HG03196 (cell line): Measurements from ENCODE around the gene CCDC89.
"Not testable (repeated sequence)": the region's sequence is repeated elsewhere in the genome, so short reads cannot be mapped to it uniquely, and the experiment has no call there.

Source experiments
- ATAC-seq: cut with Tn5 transposase; IDR thresholded peaks from one replicate; pipeline ENCODE4 v1.9.1; 2021; ENCODE audit not compliant: unreplicated experiment

The CCDC89 gene

DNA sequence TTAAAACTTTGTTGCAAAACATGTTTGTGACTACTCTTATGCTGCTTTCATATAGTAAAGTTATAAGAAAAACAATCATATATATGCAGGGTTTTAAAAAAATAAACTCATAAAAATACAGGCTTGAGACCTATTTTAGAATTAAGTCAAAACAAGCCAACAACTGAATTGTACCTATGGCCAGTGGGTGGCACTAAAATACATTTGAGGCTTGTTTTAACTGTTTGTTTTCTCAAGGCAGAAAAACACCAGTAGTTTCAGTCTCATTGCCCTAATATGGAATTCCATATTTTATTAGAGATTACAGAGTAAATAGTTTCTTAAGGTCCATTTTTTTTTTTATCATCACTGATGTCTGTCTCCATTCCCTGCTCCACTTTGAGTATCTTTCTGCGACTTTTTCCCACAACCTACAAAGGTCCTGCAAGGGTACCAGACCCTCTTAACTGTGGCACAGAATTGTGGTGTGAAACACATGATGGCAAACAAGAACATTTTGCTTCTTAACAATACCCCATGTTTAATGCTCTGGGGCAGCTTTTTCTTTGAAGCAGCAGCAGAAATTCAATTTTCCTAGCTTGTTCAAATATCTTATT lies 8.5 kb upstream of the CCDC89 start:
- no peak for ATAC-seq

DNA sequence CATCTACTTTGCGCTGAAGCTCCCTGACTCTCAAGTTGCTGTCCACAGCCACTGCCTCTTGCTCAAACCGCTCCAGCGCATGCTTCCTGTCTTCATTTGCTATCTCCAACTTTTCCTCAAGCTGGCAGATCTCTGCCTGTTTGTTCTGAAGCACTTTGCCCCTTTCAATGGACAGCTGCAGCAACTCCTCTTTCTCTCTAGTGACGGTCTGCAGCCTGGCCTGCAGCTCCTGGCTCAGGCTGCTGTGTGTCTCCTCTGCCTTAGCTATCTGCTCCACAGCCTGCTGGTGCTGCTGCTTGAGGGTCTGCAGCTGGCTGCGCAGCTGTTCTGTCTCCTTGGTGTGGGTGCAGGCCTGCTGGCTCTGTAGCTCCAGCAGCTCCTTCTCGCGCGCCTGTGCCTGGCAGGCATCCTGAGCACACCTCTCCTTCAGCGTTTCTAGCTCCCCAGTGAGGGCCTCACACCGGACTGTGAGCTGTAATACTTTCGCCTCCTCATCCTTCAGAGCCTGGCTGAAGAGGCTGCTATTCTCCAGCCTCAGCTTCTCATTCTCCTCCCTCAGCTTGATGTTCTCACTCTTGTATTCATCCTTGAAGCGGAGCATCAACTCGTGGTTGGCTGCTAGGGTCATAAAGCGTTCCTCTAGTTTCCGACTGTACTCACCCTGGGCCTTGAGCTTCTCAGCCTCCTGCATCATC lies 723 bp downstream of the CCDC89 start:
- no peak for ATAC-seq

DNA sequence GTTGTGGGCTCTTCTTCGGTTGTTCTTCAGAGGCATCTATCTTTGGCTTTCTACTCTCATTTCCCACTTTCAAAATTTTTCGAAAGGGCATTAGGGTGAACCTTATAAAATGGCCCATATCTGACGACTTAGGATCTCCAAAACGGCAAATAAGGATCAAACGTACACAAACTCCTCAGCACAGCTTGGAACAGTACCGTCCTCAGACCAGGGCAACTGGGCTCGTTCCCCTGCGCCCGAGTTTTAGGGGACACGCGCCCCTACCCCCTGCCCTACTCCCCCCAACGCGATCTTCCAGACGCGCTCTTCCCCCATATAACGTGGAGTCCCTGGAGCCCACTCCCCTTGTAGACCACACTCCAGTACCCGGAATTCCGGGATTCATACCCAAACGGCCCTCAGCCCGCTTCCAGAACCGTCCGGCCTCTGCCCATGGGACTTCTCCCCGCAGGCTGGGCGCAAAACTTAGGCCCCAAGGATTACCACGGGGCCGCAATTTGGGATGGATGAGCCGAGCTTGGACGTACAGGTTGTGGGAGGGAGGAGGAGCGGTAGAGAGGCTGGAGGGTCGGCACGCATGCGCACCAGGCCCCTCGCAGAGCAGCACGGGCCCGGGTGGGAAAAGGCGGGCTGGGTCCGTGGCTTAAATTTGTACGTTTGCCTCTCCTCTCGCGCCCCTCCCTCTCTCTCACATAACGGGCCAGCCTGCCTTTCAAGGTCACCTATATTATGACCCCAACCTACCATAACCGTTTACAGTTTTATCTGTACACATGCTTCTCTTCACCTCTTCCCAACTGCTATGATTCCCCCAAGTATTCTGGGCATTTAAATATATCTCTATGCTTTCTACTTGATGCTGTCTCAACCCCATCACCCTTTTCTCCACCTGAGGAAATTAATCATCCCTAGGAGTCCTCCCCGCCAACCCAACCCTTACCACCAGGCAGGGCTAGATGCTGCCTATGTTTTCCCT lies 3.4 kb downstream of the CCDC89 start:
- ATAC-seq: peak; percentile 84

DNA sequence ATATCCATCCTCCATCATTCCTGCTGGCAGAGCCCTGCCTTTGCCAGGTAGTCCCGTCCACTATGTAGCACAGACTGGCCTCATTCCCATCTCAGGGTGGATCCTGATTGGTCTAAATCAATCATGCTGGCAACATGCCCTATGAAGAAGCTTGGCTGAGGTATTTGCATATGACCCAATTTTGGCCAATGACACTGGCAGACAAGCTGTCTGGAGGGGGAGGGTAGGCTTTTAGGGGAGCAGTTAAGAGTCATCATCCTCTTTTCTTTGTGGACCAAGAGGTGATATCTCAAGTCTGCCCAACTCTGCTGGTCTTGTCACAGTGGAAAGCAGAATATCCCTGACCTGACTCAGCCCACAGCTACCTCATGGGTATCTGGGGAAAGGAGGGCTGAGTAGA lies 5.1 kb downstream of the CCDC89 start:
- no peak for ATAC-seq

DNA sequence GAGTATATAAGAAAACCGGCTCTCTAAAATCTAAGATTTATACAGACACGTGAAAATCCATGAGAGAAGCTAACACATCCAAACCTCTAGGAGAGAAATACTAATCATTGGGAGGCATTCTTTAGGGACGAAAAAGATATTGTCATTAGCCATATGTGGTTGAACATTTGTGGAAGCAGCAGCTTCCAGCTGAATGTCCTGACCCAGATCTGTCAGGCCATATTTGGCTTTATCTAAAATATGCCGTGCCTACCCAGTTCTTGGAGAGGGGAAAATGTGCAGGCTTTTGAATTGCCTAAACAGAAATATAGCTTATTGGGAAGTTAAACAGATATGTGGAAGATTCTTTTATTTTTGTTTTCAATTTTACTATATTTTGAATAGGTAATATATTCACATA lies 6.4 kb downstream of the CCDC89 start:
- ATAC-seq: no peak

DNA sequence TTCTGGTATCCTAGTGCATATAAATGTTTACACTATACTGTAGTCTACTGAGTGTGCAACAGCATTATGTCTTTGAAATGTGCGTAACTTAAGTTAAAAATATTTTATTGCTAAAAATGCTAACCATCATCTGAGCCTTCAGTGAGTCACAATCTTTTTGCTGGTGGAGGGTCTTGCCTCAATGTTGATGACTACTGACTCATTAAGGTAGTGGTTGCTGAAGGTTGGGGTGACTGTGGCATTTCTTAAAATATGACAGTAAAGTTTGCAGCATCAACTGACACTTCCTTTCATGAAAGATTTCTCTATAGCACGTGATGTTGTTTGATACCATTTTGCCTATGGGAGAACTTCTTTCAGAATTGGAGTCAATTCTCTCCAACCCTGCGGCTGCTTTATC lies 12.6 kb downstream of the CCDC89 start:
- no peak for ATAC-seq

DNA sequence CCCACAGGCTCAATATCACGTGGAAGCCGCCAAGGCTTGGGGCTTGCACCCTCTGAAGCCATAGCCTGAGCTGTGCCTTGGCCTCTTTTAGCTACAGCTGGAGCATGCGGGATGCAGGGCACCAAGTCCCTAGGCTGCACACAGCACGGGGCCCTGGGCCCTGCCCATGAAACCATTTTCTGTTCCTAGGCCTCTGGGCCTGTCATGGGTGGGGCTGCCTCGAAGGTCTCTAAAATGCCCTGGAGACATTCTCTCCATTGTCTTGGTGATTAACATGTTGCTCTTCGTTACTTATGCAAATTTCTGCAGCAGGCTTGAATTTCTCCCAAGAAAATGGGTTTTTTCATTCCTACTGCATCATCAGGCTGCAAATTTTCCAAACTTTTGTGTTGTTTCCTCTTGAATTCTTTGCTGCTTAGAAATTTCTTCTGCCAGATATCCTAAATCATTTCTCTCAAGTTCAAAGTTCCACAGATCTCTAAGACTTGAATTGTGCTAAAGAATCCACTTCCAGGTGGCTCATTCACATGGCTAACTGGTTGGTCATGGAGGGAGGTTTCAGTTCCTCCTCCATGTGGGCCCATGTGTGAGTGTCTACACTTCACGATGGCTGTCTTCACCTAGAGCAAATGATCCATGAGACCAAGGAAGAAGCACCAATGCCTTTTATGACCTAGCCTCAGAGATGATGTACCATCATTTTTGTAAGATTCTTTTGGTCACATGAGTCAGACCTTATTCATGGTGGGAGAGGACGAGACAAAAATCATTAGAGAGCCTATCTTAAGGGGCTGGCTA lies 13.7 kb downstream of the CCDC89 start:
- ATAC-seq: no peak

DNA sequence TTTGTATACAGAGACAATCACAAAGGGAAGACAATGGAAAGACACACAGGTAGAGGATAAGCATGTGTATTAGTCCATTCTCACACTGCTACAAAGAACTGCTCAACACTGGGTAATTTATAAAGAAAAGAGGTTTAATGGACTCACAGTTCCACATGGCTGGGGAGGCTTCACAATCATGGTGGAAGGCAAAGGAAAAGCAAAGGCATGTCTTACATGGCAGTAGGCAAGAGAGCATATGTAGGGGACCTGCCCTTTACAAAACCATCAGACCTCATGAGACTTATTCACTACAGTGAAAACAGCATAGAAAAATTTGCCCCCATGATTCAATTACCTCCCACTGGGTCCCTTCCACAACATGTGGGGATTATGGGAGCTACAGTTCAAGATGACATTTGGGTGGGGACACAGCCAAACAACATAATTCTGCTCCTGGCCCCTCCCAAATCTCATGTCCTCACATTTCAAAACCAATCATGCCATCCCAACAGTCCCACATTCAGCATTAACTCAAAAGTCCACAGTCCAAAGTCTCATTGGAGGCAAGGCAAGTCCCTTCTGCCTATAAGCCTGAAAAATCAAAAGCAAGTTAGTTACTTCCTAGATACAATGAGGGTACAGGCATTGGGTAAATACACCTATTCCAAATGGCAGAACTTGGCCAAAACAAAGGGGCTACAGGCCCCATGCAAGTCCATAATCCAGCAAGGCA lies 14.9 kb downstream of the CCDC89 start:
- not testable (repeated sequence) for ATAC-seq

DNA sequence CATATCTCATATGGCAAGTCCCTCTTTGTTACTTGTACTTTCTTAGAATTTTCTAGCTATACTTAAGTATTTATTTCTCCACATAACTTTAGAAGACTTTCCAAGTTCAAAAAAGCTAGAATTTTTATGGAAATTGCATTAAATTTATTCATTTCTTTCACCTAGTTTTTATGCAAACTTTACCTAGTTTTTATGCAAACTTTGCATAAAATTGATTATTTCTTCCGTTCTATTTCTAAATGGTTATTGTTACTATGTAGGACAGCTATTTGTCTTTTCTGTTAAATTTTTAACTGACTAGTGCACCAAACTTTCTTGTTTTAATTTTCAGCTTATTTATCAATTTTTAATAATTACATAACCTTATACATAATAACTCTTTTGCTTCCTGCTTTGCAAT lies 17.8 kb downstream of the CCDC89 start:
- no peak for ATAC-seq

DNA sequence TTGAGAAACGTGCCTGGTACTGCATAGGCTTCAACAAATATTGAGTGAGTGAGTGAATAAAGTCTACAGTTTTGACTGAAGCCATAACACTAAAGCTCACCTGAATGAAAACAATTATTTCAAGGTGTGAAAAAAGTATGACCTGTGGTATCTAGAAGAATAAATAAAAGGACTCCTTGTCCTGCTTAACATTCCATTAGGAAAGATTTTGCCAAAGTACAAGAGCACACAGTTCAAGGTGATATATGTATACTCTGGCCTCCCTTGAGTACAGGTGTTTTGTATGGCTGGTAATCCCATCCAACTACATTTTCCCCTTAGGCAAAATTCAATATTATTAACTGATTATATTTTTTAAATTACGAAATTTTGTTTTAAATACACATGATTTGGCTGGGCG lies 19.3 kb downstream of the CCDC89 start:
- ATAC-seq: no peak

DNA sequence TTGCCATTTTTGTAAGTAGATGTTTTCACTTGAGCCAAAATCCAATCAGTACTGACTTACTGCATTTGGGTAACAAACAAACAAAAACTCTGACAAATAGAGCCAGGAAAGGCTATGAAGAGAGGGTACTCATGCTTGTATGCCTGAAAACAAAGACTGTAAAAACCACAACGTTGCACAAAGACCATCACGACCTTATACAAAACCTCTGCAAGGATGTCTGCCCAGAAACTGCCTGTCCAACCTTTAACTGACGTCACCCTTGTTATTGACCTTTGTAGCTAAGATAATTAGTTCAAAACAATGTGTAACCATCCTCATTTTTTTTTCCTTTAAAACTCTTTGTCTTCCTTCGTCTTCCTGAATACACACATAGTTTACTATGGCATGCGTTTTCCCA lies 20.3 kb downstream of the CCDC89 start:
- ATAC-seq: no peak

DNA sequence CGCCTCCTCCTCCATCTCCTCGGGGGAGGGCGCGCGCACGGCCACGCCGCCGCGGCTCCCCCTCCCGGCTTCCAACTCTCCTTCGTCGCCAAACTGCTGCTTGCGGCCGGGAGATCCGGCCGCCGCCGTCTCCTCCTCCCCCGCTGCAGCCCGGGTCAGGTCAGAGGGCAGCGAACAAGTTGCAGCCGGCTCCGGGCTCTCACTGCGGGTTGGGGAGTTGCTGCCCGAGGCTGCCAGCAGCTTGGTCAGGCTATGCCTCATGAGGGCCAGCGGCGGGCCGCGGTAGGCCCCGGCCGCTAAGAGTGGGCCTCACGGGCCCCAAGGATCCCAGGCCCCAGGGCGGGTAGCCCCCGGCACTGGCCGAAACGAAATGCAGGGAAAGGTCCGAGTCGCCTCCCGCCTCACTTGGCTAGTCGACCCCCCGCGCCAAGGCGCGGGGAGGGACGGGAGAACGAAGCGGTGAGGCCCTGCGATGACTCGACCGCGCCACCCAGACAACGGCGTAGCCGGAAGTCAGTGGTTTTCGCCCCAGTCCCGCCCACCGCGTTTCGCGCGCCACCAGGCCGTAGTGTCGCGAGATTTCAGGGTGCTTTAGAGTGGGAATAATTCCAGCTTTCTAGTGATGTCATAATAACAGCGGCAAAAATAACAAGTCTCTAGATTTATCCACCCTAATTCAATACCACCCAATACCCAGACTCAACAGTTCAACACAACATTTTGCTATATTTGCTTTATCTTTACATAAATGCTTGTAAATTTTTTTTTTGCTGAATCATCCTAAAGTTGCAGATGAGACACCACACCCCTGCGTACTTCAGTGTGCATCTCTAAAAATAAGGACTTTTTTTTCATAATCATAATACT lies 21.1 kb downstream of the CCDC89 start, which contains the start of gene CREBZF:
TSS of gene CREBZF (minus strand) at position 515 of the 867 bp plus-strand sequence. CDS start at position 261, 254 bp downstream.
- ATAC-seq: peak; percentile 89

DNA sequence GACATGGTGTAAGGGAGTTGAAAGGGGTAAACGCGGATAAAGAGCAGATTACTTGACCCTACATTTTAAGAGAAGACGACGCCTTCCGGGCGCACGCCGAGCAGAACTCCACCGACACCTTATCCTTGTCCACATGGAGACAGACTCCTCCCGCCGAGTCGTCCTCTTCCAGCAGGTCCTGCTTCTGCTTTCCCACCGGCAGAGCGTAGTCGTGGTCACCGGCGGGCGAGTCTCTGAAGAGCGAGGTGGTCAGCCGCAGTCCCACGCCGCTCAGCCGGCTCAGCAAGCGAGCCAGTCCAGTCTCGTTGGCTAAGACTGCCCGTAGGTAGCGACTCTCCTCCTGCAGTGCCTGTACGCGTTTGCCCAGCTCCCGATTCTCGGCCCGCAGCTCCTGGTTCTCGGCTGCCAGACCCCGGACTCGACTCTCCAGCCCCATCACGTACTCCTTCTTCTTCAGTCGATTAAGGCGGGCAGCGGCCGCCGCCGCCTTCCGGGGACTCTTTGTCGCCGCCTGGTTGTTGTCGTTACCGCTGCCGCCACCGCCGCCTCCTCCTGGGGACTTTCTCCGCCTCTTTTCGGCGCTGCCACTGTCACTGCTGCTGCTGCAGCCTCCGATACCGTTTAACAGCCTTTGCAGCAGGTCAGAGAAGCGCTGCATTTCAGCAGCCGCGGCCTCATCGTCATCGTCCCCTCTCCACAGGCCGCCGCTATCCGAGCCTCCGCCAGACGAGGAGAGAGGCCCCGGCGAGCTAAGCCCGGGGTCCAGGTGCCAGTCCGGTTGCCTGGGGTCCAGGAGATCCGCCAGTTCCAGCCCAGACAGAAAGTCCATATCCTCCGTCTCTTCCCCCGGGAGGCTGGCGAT lies 22.0 kb downstream of the CCDC89 start:
- peak; percentile 73 for ATAC-seq

DNA sequence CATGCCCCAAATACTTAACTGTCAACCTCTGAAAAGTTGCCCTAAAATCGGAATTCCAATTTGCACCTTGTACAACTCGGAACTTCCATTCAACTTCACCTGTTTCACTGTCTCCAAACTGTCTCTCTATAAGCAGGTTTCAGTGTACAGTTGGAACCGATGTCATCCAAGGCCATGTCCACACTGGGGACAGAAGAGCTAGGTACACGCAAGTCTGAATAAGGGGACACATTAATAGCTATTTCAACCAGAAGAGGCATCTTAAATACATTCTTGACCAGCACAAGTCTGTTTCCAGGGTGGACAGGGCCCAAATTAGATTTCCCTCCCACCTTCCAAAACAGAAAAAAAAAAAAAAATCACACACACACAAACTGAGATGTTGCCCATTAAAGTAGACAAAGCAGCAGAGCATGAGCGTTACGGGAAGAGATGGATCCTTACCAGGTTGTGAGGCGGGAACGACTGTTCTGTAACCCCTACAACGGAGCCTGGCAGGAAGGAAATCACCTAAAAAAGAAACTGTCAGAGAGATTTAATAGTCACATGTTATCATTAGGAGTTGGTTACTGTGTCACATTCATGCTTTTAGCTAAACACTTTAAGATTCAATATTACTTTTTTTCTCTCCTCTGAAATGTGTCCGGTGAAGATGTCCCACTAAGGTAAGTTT lies 22.8 kb downstream of the CCDC89 start:
- no peak for ATAC-seq

DNA sequence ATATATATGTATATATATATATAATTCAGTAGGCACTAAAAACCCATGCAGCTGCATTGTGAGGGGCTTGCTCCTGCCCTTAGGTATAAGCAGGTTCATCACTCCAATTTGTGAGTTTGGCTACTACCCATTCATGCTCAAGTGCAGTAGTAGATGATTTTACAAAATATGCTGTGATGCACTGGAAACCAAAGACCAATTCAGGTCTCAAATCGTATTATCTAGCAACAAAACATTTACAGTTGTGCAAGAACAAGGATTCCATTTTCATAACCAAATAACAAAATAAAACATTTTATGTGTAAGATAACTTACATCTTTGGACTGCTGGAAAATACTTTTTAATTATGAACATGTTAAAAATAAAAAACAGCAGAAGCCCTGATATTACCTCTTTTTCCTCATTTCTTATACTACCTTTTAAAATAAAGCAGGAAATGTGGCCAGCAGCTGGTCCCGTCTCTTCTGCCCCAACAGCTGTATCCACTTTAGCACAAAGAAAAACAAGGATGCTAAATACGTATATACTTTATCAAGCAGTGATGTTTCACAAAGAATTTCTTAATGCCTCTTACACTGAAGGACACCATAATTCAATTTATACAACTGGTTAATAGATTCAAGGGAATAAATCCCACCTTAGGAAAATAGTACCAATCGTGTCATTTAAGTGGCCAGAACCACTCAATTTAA lies 23.9 kb downstream of the CCDC89 start:
- no peak for ATAC-seq

DNA sequence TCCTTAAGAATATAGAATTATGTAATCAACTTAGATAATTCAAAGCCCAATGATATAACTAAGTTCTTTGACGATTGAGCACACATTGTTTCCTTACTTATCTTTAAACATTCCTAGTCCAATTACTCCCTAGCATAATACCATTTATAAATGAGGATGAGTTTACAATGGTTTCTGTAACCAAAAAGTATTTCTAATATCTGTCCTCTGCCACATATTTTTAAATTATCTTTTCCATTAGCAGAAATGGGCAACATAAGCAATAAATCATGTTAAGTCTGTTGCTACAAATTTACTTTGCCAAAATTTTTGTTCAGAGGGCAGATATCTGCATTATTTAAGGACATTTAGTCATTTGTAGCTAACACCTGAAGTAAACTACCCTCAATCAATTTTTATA lies 27.8 kb downstream of the CCDC89 start:
- no peak for ATAC-seq

DNA sequence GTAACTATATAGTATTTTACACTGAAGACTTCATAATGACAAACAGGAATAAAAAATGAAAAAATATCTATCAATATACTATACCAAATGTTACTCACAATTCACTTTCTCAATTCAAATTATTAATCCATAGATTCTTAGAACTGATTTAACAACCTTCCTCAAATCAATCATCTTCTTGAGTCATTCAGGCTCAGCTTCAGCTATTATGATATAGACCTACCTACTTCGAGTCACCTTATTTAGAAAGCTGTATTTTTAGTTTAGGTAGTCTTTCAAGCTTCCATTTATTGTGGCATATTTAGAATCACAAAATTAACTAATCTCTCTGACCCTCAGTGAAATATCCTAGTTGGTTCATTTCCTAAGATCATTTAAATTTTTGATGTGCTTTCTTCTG lies 29.2 kb downstream of the CCDC89 start:
- no peak for ATAC-seq
